HG02938 (cell line): ENCODE measurements around the gene SKAP1.

ENCODE experiments used
- ATAC-seq: cut with Tn5 transposase; IDR thresholded peaks from one replicate; pipeline ENCODE4 v1.9.1; 2021; ENCODE audit warnings: mild to moderate bottlenecking, moderate library complexity; ENCODE audit not compliant: unreplicated experiment

Gene SKAP1

GRCh38 chr17:48084932-48085331 lies 345.1 kb downstream of the SKAP1 start:
- no peak for ATAC-seq
